ENCODE results near the gene ZBTB9.

GRCh38 chr6:33412140-33413009 is 42.0 kb upstream of the ZBTB9 start:
- TF ChIP-seq, protein P1, sequence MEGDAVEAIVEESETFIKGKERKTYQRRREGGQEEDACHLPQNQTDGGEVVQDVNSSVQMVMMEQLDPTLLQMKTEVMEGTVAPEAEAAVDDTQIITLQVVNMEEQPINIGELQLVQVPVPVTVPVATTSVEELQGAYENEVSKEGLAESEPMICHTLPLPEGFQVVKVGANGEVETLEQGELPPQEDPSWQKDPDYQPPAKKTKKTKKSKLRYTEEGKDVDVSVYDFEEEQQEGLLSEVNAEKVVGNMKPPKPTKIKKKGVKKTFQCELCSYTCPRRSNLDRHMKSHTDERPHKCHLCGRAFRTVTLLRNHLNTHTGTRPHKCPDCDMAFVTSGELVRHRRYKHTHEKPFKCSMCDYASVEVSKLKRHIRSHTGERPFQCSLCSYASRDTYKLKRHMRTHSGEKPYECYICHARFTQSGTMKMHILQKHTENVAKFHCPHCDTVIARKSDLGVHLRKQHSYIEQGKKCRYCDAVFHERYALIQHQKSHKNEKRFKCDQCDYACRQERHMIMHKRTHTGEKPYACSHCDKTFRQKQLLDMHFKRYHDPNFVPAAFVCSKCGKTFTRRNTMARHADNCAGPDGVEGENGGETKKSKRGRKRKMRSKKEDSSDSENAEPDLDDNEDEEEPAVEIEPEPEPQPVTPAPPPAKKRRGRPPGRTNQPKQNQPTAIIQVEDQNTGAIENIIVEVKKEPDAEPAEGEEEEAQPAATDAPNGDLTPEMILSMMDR (IDR thresholded peaks at IDR 0.05; ENCODE audit: insufficient read depth, low read length, poor library complexity, severe bottlenecking), result no peak
- TF ChIP-seq EZH2phosphoT487 (conservative IDR thresholded peaks at IDR 0.05; ENCODE audit: low read length), result no peak
